OCI-LY1 (cell line): ENCODE results near the gene SCN3A.

Source experiments
- H2AFZ ChIP-seq: fragments of 200-600 bp; sonication (generic), shearing (Covaris generic); 2 replicates; pipeline ENCODE4 v1.6.0; 2014; ENCODE audit warnings: antibody characterized with exemption, mild to moderate bottlenecking, low read length
- H3F3A ChIP-seq: fragments of 200-600 bp; sonication (generic), shearing (Covaris generic); 2 replicates; pipeline ENCODE4 v1.6.0; 2014; ENCODE audit warnings: mild to moderate bottlenecking, antibody characterized with exemption, low read length, moderate library complexity; ENCODE audit not compliant: insufficient read depth
- H3K27ac ChIP-seq: fragments of 200-600 bp; sonication (generic); 2 replicates; pipeline ENCODE4 v1.5.1; 2014; ENCODE audit warnings: low read length, mixed run types, mild to moderate bottlenecking, low read depth; ENCODE audit not compliant: poor library complexity, severe bottlenecking
- H3K27me3 ChIP-seq: fragments of 200-600 bp; sonication (generic); 2 replicates; pipeline ENCODE4 v1.6.0; 2014; ENCODE audit warnings: antibody characterized with exemption, mild to moderate bottlenecking, low read length, moderate library complexity; ENCODE audit not compliant: insufficient read depth
- H3K36me3 ChIP-seq: fragments of 200-600 bp; sonication (generic); 2 replicates; pipeline ENCODE4 v1.6.1; 2014; ENCODE audit warnings: mild to moderate bottlenecking, antibody characterized with exemption, low read length, moderate library complexity, mixed read lengths; ENCODE audit not compliant: insufficient read depth
- H3K4me1 ChIP-seq: fragments of 200-600 bp; sonication (generic); 2 replicates; pipeline ENCODE4 v1.5.1; 2014; ENCODE audit warnings: mild to moderate bottlenecking, low read length, moderate library complexity; ENCODE audit not compliant: insufficient read depth, severe bottlenecking
- H3K4me2 ChIP-seq: fragments of 200-600 bp; sonication (generic), shearing (Covaris generic); 2 replicates; pipeline ENCODE4 v1.6.1; 2014; ENCODE audit warnings: low read length
- H3K4me3 ChIP-seq: fragments of 200-600 bp; sonication (generic); 2 replicates; pipeline ENCODE4 v1.5.1; 2014; ENCODE audit warnings: low read length, low read depth, mild to moderate bottlenecking, mixed read lengths; ENCODE audit not compliant: poor library complexity, severe bottlenecking
- H3K79me2 ChIP-seq: fragments of 200-600 bp; shearing (Covaris generic); 2 replicates; pipeline ENCODE4 v1.6.1; 2016; ENCODE audit warnings: mixed run types, low read length, mixed read lengths; ENCODE audit not compliant: insufficient read depth
- H3K9ac ChIP-seq: fragments of 200-600 bp; sonication (generic), shearing (Covaris generic); 2 replicates; pipeline ENCODE4 v1.6.1; 2014; ENCODE audit warnings: mild to moderate bottlenecking, low read length, mixed read lengths
- H3K9me2 ChIP-seq: fragments of 200-600 bp; sonication (generic), shearing (Covaris generic); 2 replicates; pipeline ENCODE4 v1.6.1; 2014; ENCODE audit warnings: low read depth, mild to moderate bottlenecking, low read length, mixed read lengths
- H3K9me3 ChIP-seq: fragments of 200-600 bp; shearing (Covaris generic); 2 replicates; pipeline ENCODE4 v1.6.1; 2014; ENCODE audit warnings: low read length, mixed read lengths
- H4K20me1 ChIP-seq: fragments of 200-600 bp; sonication (generic), shearing (Covaris generic); 2 replicates; pipeline ENCODE4 v1.6.0; 2016; ENCODE audit warnings: mild to moderate bottlenecking, low read length; ENCODE audit not compliant: insufficient read depth
- EZH2 ChIP-seq: fragments of 200-600 bp; sonication (generic), shearing (Covaris generic); IDR thresholded peaks from 2 replicates; pipeline ENCODE4 v1.8.0; 2017; ENCODE audit warnings: borderline replicate concordance, mixed run types, mild to moderate bottlenecking, antibody characterized with exemption, low read length, moderate library complexity, mixed read lengths
- TF ChIP-seq, protein P1 (sequence below): fragments of 200-600 bp; sonication (generic), shearing (Covaris generic); IDR thresholded peaks from 2 replicates; pipeline ENCODE4 v1.5.1; 2017; ENCODE audit warnings: mild to moderate bottlenecking, antibody characterized with exemption, low read length, moderate library complexity, mixed read lengths

The SCN3A gene

DNA sequence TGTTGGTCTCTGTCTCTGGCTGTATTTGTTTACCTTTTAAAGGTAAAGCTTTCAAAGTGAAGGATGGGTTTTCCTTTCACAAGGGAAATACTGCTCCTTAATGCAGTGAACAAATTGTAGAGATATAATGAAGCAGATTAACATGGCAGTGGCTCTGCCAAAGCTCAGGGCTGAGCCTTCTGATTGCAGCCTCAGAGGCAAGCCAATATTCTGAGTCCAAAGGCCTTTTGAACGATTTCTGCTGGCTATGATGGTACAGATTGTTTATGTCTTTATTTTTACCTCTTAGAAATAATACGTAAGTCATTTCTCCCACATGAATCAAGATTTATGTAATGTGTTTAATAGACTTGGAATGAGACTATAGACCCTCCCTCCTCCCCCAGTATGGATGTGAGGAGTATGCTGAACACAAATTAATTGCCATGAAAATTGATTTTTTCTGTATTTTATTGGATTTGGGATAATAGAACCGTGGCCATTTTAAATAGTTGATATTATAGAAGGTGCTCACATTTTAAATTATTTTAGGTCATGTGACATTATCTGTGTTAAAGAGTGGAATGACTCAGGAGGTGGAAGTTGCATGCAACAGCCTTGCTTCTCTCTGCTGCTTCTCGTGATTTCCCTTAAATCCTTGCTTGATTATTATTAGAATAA, 36.1 kb upstream of the SCN3A start:
- no peaks in the 10 kb centered on the region for H3K36me3 ChIP-seq
- H3K4me1 ChIP-seq = peaks cover 3% of the 10 kb centered on the region
- H3K79me2 ChIP-seq = no peaks in the 10 kb centered on the region
- H3K27me3 ChIP-seq = no peaks in the 10 kb centered on the region
- no peak overlapping the region for H3K27ac ChIP-seq
- H3K9ac ChIP-seq = no peak overlapping the region
- no peak overlapping the region for H3K4me2 ChIP-seq
- no peaks in the 10 kb centered on the region for H3K9me2 ChIP-seq
- no peak overlapping the region for H3K4me3 ChIP-seq
- TF ChIP-seq, protein P1, sequence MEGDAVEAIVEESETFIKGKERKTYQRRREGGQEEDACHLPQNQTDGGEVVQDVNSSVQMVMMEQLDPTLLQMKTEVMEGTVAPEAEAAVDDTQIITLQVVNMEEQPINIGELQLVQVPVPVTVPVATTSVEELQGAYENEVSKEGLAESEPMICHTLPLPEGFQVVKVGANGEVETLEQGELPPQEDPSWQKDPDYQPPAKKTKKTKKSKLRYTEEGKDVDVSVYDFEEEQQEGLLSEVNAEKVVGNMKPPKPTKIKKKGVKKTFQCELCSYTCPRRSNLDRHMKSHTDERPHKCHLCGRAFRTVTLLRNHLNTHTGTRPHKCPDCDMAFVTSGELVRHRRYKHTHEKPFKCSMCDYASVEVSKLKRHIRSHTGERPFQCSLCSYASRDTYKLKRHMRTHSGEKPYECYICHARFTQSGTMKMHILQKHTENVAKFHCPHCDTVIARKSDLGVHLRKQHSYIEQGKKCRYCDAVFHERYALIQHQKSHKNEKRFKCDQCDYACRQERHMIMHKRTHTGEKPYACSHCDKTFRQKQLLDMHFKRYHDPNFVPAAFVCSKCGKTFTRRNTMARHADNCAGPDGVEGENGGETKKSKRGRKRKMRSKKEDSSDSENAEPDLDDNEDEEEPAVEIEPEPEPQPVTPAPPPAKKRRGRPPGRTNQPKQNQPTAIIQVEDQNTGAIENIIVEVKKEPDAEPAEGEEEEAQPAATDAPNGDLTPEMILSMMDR = no peak
- TF ChIP-seq EZH2 = no peak
- no peaks in the 10 kb centered on the region for H3K9me3 ChIP-seq
- H4K20me1 ChIP-seq = no peaks in the 10 kb centered on the region
- H2AFZ ChIP-seq = no peak overlapping the region
- no peaks in the 10 kb centered on the region for H3F3A ChIP-seq

DNA sequence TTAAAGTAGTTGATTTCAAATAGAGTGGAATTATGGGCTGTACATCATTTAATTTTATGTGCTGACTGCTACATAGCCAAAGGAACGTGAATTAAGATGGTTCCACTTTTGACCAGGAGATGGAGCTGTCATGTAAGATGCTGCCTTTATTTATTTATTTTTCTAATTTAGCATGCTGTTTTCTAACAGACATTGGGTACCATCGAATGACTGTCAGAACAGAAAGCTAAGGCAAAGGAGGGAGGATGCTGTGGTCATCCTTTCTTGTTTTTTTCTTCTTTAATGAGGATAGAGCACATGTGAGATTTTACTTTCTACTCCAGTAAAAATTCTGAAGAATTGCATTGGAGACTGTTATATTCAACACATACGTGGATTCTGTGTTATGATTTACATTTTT, 35.4 kb upstream of the SCN3A start, which contains the start of gene SCN2A:
SCN2A (plus strand) TSS at position 185 of the 400 bp plus-strand sequence. CDS start 56,410 bp downstream, outside the sequence.
- Histone ChIP-seq H3F3A (no peaks in the 10 kb centered on the region), H3K9ac (no peak within 1 kb of the TSS), H2AFZ (no peak within 1 kb of the TSS), H3K4me1 (peaks cover 3% of the 10 kb centered on the region), H4K20me1 (no peaks in the 10 kb centered on the region), H3K27ac (no peak within 1 kb of the TSS), H3K36me3 (no peaks in the 10 kb centered on the region), H3K4me3 (no peak within 1 kb of the TSS), H3K27me3 (no peaks in the 10 kb centered on the region), H3K9me3 (no peaks in the 10 kb centered on the region), H3K4me2 (no peak within 1 kb of the TSS), H3K9me2 (no peaks in the 10 kb centered on the region), H3K79me2 (no peaks in the 10 kb centered on the region)
- no peak for TF ChIP-seq EZH2
- TF ChIP-seq, protein P1 = peak; percentile 64

DNA sequence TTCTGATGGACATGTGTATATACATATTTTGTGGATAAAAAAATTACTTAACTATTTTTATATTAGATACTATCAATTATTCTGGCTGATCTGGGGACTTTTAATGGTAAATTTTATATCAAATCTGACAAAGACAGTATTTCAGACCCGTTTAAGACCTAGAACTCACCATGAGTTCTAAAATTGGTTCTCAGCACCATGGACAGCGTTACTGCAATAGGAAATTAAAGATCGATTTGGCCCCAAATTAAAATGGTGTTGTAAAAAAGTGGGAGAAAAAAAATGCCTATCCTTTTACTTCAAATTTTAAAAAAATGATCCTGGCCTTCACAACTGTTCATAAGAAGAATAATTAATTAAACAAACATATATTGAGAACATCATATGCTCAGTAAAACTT, 34.4 kb upstream of the SCN3A start:
- no peaks in the 10 kb centered on the region for H3K36me3 ChIP-seq
- TF ChIP-seq, protein P1 = no peak
- TF ChIP-seq EZH2 = no peak
- H3K27me3 ChIP-seq = no peaks in the 10 kb centered on the region
- H3K4me2 ChIP-seq = no peak overlapping the region
- no peak overlapping the region for H3K9ac ChIP-seq
- H3K9me3 ChIP-seq = no peaks in the 10 kb centered on the region
- no peak overlapping the region for H3K27ac ChIP-seq
- no peak overlapping the region for H3K4me3 ChIP-seq
- H3K4me1 ChIP-seq = peaks cover 3% of the 10 kb centered on the region
- H3K9me2 ChIP-seq = no peaks in the 10 kb centered on the region
- H2AFZ ChIP-seq = no peak overlapping the region
- H3K79me2 ChIP-seq = no peaks in the 10 kb centered on the region
- H4K20me1 ChIP-seq = no peaks in the 10 kb centered on the region
- H3F3A ChIP-seq = no peaks in the 10 kb centered on the region
